Activated gamma-delta T cell treated with anti-CD3 and anti-CD28 coated beads, Interleukin-2, amount 50 U/mL, for 16 hours (primary cell): ENCODE measurements around the gene SAPCD2.

Experiments used
- DNase-seq: peaks from one replicate; pipeline ENCODE4 v3.0.0-alpha.2; 2020; ENCODE audit warnings: low read depth

Gene SAPCD2

GRCh38 chr9:137017071-137017470 is 53.3 kb downstream of the SAPCD2 start:
- DNase-seq = no peak

GRCh38 chr9:137016436-137016835 is 53.9 kb downstream of the SAPCD2 start:
- DNase-seq = no peak

GRCh38 chr9:137015976-137016375 is 54.4 kb downstream of the SAPCD2 start:
- no peak for DNase-seq

GRCh38 chr9:137015540-137015930 is 54.8 kb downstream of the SAPCD2 start:
- no peak for DNase-seq

- DNase-seq = no peak
Observed at GRCh38 chr9:137014776-137015539, 55.4 kb downstream of the SAPCD2 start.

- DNase-seq = no peak
Observed at GRCh38 chr9:137014166-137014565, 56.2 kb downstream of the SAPCD2 start.

GRCh38 chr9:137013571-137013940 is 56.8 kb downstream of the SAPCD2 start:
- DNase-seq = no peak

GRCh38 chr9:137012694-137013570 is 57.4 kb downstream of the SAPCD2 start:
- DNase-seq = no peak
